NK-92 (cell line): ENCODE data around the gene ZSCAN21.

ENCODE experiments used
- DNase-seq: peaks from one replicate; lab custom pipeline; 2025; ENCODE audit not compliant: unreplicated experiment; lab: John Stamatoyannopoulos, UW

Gene ZSCAN21

DNA sequence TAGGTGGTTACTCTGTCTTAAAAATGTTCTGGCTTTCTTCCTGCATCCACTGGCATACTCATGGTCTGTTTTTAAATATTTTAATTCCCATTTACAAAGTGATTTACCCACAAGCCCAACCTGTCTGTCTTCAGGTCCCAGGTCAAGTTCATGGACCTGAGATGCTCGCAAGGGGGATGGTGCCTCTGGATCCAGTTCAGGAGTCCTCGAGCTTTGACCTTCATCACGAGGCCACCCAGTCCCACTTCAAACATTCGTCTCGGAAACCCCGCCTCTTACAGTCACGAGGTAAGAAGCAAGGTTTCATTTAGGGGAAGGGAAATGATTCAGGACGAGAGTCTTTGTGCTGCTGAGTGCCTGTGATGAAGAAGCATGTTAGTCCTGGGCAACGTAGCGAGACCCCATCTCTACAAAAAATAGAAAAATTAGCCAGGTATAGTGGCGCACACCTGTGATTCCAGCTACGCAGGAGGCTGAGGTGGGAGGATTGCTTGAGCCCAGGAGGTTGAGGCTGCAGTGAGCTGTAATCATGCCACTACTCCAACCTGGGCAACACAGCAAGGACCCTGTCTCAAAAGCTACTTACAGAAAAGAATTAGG, 25.5 kb upstream of the ZSCAN21 start:
- DNase-seq, result no peak

DNA sequence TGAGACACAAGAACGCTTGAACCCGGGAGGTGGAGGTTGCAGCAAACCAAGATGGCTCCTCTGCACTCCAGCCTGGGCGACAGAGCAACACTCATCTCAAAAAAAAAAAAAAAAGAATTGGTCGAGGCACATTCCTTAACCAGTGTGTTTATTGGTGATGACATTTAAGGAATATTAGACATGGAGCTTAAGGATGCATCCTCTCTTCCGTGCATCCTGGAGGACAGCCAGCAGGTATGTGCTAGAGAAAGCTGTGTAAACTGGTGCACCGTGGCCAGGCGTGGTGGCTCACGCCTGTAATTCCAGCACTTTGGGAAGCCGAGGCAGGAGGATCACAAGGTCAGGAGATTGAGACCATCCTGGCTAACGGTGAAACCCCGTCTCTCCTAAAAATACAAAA, 22.4 kb upstream of the ZSCAN21 start:
- no peak for DNase-seq

DNA sequence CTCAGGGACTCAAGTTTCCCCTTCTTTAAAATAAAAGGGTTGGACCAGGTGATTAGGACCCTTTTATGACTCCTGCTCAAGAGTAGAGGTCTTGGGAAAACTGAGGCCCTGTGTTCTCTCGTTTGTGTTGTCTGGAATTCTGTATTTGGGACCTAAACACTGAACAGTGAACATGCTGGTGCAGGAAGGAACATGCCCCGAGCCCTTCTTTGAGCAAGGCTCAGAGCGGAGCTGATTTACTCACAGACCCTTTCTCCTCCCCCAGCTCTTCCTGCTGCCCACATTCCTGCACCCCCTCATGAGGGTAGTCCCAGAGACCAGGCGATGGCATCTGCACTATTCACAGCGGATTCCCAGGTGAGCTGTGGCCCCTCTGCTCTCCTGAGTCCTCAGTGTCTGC, 20.0 kb upstream of the ZSCAN21 start:
- DNase-seq, result no peak

DNA sequence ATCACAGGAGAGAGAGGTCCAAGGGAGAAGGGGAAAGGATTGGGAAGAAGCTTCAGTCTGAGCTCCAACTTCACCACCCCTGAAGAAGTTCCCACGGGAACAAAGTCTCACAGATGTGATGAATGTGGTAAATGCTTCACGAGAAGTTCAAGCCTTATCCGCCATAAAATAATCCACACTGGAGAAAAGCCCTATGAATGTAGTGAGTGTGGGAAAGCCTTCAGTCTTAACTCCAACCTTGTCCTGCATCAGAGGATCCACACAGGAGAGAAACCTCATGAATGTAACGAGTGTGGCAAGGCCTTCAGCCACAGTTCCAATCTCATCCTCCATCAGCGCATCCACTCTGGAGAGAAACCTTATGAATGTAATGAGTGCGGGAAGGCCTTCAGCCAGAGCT, 16.0 kb upstream of the ZSCAN21 start:
- no peak for DNase-seq

DNA sequence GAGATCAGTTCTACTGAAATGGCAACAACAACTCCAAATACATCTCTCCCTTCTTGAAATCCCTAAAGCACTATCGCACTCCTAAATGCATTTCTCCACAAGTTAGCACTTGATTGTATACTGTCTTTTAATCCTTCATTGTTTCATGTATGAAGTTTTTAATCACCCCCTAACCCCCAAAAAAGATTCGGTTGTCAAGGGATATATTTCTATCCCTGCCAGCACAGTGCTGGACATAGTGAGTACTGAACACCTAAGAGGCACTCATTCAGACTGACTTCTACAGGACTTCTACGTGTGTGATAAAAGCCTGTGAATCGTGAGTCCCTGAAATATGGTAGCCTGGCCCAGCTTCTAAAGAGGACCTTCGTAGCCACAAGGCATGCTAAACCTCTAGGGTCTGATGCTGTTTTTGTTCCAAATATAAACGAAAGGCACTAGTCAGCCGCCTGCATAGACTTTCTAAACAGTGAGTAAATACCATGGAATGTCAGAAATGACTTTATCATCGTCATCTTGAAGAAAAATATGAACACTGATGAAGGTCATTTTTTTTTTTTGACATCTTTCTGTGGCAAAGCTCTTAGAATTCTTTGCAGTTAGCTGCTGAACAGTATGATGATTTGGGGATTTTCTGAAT, 14.6 kb upstream of the ZSCAN21 start:
- no peak for DNase-seq

DNA sequence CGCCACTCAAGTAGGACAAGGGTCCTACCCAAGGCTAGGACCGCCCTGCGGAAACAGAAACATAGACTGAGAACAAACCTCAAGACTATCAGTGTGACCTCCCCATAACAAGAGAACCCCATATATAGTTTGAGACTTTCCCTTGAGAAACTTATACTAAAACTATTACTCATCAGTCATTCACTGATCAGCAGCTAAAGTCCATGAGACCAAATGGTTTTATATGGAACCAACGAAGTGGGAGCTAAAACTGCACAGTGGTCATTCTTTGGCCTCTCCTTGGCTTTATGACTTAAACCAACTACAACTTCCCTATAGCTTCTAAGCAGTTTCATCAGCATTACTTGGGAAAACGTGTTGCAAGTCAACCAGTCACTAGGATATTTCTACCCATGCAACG, 13.7 kb upstream of the ZSCAN21 start:
- DNase-seq, result no peak

DNA sequence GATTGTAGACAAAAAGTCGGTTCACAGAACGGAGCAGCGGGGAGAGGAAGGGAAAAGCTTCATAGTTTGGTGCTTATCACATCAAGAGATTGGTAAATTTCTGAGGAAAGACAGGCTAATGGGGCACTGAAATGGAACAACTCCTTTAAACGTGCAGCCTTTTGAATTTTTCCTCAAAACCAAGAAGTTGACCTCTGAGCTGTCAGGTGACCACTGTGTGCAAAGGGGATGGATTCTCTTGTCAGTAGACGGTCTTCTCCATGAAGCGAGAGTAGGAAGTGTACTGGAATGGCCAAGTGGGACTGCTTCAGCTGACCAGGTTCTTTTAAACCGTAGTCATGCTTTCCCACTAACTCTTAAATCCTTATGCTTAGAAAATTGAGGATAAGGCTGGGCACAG, 11.2 kb upstream of the ZSCAN21 start:
- DNase-seq, result no peak

DNA sequence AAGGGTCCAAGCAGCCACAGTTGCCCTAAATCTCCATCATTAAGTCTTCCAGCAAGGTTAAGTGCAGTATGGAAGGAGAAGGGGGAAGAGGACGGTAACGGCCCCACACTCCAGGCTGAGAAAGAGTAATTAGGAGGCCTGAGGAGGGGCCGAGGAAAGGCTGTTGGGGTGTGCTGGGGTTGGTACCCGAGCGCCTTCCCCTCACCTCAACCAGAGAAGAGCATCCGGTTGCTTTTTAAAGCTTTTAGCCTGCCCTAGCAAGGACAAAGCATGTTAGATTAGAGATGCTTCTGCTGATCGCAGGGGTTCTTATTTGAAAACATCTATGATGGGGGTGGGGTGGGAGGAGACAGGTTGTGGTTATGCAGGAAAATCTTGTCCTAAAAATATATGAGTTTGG, 9.0 kb upstream of the ZSCAN21 start:
- DNase-seq, result no peak

DNA sequence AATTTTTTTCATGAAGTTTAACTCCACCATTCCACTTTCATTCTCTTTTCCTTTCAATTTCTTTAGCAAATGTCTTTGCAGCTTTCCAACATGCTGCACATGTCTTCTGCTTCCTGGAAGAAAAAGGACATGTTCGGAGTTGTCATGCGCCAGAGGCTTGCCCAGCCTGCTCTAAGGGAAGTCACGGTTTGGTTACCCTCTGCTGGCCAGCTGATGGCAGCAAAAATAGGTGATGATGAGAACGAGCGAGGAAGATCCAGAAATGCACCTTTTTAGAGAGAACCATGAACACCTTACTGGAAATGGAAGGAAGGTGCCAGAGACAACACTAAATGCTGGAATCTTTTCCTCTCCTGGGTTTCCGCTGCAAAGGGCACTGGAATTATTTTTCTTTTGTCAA, 4.9 kb upstream of the ZSCAN21 start:
- DNase-seq, result no peak

DNA sequence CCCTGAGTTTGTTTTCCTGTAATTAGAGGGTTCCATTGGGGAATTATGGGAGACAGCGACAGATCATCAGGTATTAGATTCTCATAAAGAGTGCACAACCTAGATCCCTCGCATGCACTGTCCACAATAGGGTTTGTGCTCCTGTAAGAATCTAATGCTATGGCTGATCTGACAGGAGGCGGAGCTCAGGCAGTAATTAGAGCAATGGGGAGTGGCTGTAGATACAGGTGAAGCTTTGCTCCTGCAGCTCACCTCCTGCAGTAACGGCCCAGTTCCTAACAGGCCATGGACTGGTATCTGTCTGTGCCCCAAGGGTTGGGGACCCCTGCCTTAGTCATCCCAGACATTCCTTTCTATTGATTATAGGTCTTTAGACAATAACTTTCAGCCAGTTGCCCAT, 894 bp upstream of the ZSCAN21 start:
- DNase-seq, result no peak

DNA sequence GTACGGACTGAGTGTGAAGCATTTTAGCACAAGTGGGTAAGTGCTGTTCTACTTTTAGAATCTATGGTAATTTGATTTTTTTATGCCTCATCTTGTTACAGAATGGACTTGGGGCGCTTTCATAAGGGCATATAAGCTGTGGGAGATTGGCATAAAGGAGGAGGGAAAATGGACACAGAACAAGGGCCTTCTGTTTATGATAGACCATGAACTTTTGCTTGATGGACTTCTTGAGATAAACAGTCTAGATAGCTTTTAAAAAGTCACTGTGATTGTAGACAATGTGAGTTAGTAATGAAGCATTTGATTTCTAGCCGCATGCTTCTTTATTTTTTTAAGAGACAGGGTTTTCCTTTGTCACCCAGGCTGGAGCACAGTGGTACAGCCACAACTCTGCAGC, 2.0 kb downstream of the ZSCAN21 start:
- no peak for DNase-seq

DNA sequence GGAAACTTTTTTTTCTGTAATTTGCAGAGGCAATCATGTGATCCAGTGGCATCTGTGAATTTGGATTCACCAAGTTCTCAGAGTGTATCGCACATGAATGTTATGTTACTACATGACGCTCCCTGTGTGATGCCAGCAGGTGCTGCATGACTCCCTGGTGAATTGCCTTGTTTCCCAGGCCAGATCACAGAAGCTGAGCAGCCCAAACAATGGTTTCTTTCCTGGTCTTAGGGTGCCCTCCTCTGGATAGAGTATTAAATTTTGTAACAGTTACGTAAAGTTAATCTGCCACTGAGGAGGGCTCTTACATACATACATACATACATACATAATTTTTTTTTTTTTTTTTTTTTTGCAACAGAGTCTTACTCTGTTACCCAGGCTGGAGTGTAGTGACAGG, 3.6 kb downstream of the ZSCAN21 start:
- DNase-seq, result no peak

DNA sequence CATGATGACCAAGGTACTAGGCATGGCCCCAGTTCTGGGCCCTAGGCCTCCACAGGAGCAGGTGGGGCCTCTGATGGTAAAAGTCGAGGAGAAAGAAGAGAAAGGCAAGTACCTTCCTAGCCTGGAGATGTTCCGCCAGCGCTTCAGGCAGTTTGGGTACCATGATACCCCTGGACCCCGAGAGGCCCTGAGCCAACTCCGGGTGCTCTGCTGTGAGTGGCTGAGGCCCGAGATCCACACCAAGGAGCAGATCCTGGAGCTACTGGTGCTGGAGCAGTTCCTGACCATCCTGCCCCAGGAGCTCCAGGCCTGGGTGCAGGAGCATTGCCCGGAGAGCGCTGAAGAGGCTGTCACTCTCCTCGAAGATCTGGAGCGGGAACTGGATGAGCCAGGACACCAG, 7.4 kb downstream of the ZSCAN21 start:
- DNase-seq, result no peak

DNA sequence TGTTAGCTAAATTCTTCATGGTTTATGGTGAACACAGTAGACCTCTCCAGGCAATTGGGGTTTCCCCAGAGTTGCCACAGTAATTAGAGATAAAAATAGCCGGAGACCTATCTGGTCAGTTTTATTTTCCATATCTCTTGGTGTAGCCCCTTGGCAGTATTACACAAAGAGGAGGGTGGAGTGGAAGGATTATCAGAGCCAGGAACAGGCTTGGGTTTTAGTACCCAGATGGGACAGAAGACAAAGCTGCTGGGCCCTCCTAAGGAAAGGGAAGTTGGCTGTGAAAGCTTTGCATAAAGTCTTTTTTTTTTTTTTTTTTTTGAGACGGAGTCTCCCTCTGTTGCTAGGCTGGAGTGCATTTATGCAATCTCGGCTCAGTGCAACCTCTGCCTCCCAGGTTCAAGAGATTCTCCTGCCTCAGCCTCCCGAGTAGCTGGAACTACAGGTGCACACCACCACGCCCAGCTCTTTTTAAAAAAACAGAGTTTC, 9.7 kb downstream of the ZSCAN21 start:
- no peak for DNase-seq

DNA sequence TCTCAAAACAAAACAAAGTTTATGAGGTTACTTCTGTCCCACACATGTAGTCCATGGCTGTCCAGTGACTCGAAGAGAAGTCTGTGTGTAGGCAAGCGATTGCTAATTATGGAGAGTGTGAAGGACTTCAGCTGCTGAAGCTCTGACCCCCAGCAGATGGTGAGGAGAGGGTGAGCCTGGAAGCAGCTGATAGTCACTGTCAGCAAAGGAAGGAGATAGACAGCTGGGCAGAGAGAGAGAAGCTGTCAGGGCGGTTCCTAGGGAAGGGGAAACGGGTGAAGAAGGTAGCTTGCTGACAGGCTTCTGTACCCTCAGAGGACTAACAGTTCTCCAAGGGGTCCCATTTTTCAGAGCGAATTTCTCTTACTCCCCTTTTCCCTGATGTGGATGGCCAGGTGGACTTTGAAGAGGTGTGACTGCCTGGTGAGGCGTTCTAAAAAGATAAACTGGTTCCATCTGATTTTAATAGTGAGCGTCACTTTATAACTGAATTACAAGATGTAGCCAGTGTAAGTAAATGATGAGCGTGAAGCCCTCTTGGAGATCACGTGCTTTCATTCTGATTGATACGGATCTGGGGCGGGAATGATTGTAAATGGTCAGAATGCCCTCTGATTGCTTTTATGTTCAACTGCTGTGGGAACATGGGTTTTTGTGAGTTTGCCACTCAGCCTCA, 12.1 kb downstream of the ZSCAN21 start:
- no peak for DNase-seq

DNA sequence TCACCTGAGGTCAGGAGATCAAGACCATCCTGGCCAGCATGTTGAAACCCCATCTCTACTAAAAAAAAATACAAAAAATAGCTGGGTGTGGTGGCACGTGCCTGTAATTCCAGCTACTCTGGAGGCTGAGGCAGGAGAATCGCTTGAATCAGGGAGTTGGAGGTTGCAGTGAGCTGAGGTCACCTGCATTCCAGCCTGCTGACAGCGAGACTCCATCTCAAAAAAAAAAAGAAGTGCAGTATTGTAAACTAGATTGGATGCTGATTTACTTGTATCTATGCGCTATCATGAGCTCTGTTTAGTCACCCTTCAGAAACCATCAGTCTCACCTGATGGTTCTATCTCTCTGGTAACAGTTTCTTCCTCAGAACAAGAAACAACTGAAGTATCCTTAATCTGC, 13.8 kb downstream of the ZSCAN21 start:
- DNase-seq, result no peak

DNA sequence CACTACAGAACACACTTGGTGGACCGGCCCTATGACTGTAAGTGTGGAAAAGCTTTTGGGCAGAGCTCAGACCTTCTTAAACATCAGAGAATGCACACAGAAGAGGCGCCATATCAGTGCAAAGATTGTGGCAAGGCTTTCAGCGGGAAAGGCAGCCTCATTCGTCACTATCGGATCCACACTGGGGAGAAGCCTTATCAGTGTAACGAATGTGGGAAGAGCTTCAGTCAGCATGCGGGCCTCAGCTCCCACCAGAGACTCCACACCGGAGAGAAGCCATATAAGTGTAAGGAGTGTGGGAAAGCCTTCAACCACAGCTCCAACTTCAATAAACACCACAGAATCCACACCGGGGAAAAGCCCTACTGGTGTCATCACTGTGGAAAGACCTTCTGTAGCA, 14.6 kb downstream of the ZSCAN21 start:
- DNase-seq, result no peak

DNA sequence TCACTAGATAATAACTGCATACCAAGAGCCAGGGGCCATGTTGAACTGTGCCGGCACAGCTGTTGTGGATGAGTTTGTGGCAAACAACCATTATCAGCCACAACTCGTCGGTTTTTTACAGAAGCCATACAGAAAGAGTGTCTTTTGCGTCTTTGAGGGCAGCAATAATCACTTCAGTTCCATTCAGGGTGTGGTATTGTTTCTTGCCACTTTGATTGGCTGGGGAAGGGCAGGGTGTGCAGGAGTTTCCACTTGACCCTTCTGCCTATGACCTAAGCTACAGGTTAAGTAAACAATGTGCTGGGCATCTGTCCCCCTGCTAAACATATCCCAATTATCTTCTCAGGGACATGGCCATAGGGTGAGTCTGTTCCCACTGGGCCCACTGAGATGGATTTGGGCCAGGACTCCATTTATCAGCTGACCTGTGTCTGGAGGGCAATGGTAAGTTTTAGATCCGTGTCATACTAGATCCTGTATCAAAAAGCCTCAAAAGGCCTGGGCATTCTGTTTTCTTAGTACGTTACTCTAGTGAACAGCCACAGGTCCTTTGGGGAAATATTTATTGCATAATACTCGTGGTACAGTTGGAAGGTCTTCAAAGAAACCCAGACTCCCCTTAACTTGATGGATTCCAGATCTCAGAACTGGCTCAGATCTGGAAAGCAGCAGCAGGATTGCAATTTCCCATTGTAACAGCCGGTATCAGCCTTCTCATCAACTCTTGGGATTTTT, 16.0 kb downstream of the ZSCAN21 start:
- DNase-seq, result no peak

DNA sequence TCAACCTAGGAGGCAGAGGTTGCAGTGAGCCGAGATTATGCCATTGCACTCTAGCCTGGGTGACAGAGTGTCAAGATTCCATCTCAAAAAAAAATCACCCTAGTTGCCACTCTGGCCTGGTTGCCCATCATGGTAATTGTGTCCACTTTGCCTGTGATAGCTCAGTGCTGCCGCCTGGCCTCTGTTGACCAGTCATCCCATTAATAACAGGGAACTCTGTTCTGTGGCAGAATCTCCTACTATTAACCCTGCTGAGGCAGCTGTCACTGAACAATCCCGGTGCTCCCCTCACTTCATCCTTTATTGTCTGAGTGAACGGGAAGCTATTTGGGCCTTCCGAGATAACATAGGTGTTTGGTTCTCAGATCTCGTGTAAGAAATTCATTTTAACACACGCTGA, 17.4 kb downstream of the ZSCAN21 start:
- no peak for DNase-seq

DNA sequence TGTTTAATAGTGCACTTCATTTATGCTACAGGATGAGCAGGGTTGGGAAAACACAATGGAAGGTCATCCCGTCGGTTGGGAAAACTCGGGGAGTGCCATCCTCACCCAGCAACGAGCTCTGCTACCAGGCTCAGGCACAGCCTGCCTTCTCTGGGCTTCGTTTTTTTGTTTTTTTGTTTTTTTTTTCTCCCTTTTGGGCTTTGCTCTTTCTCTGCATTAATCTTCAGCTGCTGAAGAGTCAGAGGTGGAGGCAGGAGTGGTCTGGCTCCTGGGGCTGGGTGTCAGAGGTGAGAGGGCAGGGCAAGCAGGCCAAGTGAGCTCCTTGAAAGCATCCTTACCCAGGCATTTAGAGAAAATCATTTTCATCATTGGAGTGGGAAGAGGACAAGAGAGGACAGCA, 20.4 kb downstream of the ZSCAN21 start:
- no peak for DNase-seq

DNA sequence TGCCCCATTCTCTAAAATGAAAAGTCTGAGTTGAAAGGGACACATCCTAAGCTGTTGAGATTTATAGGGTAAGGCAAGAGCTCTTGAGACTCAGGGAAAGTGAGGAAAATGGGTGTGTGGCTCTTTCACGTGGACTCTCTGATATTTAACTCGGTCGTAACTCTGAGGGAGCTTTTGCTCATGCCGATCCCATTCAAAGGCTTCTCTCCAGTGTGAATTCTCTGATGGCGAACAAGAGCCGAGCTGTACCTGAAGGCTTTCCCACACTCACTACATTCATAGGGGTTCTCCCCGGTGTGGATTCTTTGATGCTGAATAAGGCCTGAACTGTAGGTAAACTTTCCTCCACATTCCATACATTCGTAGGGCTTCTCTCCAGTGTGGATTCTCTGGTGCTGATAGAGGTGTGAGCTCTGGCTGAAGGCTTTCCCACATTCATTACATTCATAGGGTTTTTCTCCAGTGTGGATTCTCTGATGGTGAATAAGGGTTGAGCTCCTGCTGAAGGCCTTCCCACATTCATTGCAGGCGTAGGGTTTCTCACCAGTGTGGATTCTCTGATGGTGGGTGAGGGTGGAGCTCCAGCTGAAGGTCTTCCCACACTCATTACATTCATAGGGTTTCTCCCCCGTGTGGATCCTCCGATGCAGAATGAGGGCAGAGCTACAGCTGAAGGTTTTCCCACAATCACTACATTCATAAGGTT, 21.6 kb downstream of the ZSCAN21 start:
- DNase-seq, result no peak
